ENCODE results near the gene ADGRV1.

The ADGRV1 gene

DNA sequence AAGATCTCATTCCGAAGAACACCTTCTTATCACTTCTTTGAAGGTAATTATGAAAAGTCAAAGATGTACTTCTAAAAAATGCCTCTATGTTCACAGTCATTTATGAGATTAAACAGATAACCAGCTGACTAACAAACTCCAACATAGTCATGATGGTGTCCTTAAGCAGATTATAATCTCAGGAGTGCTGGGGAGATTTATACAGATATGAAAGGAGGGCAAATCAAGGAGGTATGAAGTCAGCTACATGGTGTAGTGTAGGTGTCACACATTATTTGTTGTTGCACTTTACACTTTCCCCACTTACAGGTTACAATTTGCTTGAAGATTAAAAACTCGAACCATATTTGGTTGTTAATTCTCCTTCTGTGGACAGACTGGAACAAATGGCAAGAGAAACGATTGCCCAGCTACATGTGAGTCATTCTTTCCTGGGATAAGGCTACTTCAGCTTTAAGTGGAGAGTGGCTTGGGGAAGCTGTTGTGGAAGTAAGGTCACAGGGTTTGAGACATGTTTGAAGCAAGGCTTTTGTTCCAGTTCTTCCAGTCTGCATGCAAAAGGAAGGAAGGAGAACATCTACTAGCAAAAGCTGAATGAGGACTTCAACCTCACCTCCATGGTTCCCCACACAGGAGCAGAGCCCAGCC is 320.1 kb downstream of the ADGRV1 start:
- no peak for TF ChIP-seq CTCF (IDR thresholded peaks at IDR 0.05; ENCODE audit: low read depth, low read length, missing control alignments)
- no peak for DNase-seq (ENCODE audit: extremely low read depth, low read depth)
- no peak overlapping the region for H3K4me3 ChIP-seq (replicated peaks; ENCODE audit: low read depth, low read length)

GRCh38 chr5:90881626-90882150 is 323.1 kb downstream of the ADGRV1 start:
- no peak for DNase-seq (ENCODE audit: extremely low read depth, low read depth)
- H3K4me3 ChIP-seq (replicated peaks; ENCODE audit: low read depth, low read length): no peak overlapping the region
- TF ChIP-seq CTCF (IDR thresholded peaks at IDR 0.05; ENCODE audit: low read depth, low read length, missing control alignments): no peak

GRCh38 chr5:90882448-90882847 is 323.9 kb downstream of the ADGRV1 start:
- DNase-seq (ENCODE audit: extremely low read depth, low read depth): no peak
- TF ChIP-seq CTCF (IDR thresholded peaks at IDR 0.05; ENCODE audit: low read depth, low read length, missing control alignments): no peak
- H3K4me3 ChIP-seq (replicated peaks; ENCODE audit: low read depth, low read length): no peak overlapping the region

DNA sequence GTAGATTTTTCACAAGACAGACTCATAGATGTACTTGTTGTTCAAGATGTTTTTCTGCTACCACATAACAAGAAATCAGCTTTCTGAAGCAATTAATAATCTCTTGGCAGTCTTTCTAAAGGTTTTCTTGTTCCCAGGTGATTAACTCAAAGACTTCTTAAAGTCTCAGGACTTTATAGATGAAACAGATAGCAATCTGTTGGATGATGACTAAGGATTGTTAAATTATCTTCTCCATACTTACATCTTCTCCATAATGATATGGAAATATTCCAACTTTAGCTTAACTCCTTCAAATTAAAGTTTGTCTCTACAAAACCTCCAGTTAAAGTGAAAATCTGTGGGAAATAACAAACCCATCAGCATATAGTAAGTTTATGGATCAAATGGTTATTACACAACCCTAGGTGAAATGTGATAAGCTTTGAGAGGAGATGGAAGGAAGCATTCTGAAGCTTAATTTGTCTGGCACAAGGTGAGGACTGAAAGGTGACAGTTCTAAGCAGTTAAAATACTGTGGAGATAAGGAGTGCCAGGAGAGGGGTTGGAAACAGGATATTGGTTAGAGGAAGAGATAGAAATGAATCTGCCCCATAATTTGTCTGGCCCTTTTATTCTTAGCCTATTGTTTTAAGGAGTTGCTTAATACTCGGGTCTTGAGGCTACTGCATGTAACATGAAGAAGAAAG is 326.7 kb downstream of the ADGRV1 start:
- TF ChIP-seq CTCF (IDR thresholded peaks at IDR 0.05; ENCODE audit: low read depth, low read length, missing control alignments): no peak
- no peak for DNase-seq (ENCODE audit: extremely low read depth, low read depth)
- H3K4me3 ChIP-seq (replicated peaks; ENCODE audit: low read depth, low read length): no peak overlapping the region

DNA sequence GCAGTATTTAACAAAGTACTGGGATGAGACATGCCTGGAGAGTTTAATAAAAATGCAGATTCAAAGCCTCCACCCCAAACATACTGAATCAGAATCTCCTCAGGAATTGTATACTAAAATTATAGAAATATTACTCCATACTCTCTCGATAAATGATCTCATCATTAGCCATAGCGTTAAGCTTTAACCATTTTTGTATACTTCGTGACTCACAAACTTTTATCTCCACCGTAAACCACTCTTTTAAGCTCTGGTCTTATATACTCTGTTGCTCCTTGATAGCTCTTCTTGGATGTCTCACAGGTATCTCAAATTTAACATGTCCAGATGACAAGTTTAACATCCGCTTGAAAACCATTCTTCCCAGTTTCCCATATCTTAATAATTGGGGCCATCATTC is 327.8 kb downstream of the ADGRV1 start:
- no peak for TF ChIP-seq CTCF (IDR thresholded peaks at IDR 0.05; ENCODE audit: low read depth, low read length, missing control alignments)
- no peak for DNase-seq (ENCODE audit: extremely low read depth, low read depth)
- no peak overlapping the region for H3K4me3 ChIP-seq (replicated peaks; ENCODE audit: low read depth, low read length)

GRCh38 chr5:90888511-90889324 is 330.1 kb downstream of the ADGRV1 start:
- no peak for DNase-seq (ENCODE audit: extremely low read depth, low read depth)
- no peak overlapping the region for H3K4me3 ChIP-seq (replicated peaks; ENCODE audit: low read depth, low read length)
- TF ChIP-seq CTCF (IDR thresholded peaks at IDR 0.05; ENCODE audit: low read depth, low read length, missing control alignments): no peak
